GM04504 (cell line): ENCODE measurements around the gene AGRN.
A peak's percentile ranks its signal among the peaks of the same experiment; 100 is the strongest.
"Not testable (repeated sequence)": the region's sequence is repeated elsewhere in the genome, so short reads cannot be mapped to it uniquely, and the experiment has no call there.

Source experiments
- DNase-seq: peaks from one replicate; pipeline ENCODE4 v3.0.0-alpha.2; 2012; ENCODE audit warnings: low read depth

The AGRN gene

DNA sequence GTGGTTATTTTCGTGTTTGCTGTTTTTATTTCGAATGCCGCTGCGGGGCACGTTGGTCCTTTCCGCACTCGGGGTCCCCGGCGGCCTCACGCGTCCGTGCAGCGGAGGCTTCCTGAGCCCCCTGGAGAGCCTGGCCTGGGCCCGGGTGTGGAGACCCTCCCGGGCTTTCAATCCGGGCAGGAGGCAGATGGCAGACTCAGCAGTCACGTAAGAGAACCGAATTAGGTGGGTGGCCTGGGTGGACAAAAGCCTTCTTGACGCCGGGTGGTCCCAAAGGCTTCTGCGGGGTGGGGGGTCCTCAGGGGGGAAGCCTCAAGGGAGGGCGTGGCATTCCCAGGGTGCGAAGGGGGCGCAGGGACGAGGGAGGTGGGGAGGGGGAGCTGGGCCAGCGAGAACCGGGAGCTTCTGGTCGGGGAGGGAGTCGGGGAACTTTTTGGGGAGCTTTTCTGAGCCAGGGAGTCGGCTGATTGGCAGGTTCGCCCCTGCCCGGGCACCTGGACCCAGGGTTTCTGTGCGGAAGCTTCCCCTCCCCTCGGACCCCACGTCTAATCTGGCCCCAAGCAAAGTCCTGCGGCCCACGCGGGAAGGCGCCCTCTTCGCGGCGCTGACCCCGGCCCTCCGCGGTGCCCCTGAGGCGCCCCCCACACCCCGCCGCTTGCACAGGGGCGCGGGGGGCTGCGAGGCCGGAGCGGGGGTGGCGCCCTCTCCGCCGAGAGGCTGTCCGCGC lies 18.7 kb upstream of the AGRN start:
- DNase-seq, result no peak

DNA sequence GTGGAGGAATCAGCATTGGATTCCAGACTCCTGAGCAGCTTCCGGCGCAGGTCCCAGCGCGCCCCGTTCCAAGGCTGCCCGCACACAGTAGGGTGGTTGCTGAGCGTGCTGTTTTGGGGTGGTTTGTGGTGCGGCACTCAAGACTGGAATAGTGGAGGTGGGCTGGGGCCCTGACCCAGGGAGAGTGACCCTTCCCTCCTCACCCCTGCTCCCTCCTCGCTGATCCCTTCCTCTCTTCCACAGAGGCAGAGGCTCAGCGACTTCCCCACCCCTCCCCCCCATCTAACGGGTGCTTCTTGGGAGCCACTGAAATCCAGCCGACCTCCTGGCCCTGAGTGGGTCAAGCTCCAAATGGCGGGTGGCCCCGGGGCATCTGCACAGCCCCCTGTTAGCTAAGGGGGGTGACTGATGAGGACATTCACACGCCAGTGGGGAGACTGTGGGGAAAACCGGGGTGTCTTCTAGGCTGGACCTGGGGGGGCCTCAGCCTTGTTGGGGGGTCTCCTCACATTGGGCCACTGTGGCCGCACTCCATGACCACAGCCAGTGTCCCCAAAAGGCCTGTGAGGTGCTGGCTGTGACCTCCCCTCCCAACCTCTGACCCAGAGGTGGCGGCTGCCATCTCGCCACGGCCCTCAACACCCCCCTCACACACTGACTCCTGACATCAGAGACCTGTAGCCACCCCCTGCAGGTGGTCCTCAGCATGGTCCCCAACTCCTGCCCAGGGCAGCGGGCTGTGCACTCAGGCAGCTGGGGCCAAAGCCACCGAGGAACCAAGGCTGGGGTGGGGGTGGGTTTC lies 16.1 kb upstream of the AGRN start:
- no peak for DNase-seq

DNA sequence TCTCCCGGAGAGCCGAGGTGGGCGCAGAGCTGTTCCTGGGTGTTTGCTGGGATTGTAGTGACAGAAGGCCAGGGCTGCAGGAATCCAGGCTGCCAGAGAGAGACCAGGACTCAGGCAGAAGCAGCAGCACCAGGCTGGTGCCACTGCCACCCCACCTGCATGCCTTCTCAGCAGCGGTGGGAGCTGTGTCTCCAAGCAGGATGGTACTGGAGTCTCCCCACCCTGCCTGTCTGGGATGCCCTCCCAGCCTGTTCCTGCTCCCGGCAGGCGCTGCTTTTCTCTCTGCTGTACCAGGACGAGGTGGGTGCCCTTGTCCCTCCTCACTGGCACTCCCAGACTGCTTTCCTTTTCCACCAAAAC lies 15.5 kb upstream of the AGRN start:
- no peak for DNase-seq

DNA sequence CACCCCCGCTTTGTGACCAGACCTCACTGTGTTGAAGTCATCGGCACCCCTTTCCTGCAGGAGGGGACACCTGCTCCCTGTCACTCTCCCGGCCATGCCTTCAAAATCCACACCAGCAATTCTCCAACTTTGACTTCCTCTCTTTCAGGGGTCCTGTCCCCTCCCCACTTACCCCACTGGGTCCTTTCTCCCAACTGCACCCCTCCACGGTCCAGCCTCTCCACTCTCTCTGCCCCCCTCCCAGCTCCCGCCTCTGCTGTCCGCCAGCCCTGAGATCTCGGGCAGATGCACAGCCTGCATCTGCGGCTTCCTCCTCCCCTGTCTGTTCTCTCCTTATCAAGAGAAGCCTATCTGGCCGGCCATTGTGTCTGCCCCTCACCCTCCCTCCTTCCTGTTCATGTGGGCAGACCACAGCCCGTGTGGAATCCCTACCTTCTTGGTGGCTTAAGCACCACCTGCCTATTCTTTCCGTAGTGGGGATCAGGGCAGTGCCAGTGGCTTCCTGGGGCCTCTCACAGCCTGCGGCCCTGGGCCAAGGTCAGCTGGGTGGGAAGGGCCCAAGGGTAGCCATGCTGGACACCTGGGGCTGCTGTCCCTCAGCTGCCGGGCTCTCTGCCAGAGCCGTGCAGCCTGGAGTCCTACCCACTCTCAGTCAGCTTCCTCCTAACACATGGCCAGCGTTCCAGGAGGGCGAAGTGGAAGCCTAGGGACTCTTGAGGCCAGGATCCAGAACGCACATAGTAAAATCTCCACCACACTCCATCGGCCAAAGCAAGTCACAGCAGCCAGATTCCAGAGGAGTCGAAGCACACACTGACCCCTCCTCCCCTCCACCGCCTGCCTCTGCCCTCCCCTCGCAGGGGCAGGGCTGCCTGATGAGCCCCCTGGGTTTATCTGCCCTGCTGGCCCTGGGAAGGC lies 14.9 kb upstream of the AGRN start:
- no peak for DNase-seq

DNA sequence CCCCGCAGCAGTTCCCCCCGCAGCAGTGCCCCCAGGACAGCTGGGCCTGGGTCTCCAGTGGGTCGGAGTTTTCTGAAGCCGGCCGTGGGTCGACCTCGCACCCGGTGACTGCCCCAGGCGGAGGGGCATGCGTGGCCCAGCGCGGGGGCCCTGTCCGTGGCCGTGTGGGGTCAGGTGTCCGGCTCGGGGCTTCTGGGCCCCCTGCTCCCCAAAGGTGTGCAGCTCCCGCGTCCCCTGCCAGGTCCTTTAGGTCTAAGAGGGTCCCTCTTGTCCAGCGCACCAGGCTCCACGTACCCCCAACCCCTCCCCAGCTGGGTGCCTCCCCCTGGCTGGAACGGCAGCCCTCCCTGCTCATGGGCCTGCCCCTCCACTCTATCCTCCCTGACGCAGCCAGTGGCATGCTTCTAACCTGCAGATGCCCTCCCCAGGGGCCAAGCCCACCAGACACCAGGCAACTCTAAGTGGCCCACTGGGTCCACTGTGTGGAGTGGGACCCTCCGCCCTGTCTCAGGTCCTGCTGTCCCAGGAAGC lies 14.1 kb upstream of the AGRN start:
- no peak for DNase-seq

DNA sequence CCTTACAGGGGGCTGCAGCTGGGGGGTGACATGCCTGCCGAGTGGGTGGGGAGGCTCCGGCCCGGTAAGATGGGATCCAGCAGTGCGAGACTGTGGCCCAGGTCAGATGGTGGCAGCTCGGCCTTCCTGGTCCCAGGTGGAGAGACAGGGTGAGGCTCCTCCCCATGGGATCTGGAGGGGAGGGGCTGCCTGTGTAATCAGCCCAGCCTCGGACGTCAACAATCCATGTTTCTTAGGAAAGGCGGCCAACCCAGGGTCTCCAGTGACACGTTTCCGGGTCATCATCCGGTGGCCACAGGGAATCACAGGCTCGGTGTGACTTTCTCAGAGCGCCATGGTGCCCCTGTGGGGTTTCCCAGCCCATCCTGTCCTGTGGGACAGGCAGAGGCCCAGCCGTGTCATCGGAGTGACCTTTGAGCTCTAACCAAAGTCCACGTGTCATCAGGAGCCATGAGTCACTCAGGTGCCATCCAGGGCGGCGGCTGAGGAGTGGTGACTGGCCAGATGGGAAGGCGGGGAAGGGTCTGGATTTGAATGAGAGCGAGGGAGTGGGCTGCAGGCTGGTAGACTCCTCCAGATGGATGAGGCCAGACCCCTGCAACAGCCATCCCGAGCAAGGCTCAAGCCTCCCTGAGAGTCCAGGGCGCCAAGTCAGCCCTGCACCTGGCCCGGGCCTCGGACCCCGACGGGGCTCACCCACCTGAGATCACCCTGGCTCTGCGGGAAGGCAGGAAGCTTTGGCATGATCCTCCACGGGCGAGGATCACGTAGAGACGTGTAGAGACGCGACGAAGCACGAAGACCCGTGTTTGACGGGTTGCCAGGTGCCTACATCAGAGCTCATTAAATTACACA lies 13.4 kb upstream of the AGRN start:
- DNase-seq, result no peak

DNA sequence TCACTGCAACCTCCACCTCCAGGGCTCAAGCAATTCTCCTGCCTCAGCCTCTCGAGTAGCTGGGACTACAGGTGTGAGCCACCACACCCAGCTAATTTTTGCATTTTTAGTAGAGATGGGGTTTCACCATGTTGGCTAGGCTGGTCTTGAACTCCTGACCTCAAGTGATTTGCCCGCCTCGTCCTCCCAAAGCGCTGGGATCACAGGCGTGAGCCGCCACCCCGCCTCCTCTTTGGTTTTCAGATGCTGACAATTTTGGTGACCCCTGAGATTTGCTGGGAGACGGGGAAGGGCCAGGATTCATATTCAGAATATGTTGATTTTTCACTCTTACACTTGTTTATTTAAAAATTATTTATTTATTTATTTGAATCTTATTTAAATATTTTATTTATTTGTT lies 9.8 kb upstream of the AGRN start:
- not testable (repeated sequence) for DNase-seq

DNA sequence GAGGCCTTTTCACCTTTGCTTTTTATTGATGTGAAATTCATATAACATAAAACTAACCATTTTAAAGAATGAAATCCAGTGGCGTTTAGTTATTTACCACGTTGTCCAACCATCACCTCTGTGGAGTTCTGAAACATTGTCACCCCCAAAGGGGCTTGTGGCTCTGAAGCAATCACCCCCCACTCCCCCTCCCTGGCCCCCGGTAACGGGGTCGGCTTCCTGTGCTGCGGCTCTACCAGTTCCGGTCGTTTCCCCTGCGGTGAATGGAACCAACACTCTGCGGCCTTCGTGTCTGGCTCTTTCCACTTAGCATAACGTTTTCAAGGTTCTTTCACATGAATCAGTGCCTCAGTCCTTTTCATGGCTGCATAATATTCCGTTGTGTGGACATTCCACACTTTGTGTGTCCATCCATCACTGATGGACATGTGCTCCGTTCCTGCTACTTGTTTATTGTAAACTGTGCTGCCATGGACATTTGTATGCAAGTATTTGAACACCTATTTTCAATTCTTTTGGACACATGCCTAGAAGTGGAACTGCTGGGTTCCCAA lies 8.4 kb upstream of the AGRN start:
- no peak for DNase-seq

DNA sequence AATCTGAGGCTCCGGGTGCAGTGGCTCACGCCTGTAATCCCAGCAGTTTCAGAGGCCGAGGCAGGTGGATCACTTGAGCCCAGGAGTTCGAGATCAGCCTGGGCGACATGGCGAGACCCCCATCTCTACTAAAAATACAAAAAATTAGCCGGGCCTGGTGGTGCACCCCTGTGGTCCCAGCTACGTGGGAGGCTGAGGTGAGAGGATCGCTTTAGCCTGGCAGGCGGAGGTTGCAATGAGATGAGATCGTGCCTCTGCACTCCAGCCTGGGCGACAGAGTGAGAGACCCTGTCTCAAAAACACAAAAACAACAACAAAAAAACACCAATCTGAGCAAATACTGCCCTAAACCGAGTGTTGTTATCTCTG lies 7.2 kb upstream of the AGRN start:
- not testable (repeated sequence) for DNase-seq

DNA sequence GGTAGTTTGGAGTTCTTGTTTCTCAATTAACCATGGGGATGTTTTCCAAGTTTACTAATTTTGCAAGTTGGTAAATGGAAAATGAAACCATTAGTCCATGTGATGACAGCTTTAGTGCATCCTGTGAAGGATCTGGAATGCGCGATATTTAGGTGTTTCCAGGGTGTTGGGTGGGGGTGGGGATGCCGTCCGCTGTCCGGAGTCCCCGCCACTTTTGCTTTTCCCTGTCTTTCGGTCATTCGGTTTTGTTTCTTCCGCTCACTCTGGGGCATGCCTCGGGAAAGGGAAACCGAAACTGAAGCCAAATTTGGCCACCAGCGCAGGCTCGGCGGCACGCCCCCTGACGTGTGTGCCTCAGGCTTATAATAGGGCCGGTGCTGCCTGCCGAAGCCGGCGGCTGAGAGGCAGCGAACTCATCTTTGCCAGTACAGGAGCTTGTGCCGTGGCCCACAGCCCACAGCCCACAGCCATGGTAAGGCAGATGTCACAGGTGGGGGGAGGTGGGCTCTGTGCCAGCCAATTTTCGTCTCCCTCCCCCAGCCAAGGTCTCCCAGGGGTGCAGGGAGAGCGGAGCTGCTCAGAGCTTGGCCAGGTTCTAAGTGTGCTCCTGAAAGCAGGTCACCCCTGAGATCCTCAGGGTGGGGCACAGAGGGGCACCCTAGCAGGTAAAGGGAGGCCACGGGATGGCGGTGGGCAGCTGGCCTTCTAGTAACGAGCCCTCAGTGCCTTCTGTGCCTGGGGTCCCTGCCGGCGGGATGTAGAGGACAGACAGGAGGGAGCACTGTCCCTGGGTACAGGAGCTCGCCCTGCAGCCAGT lies 6.6 kb upstream of the AGRN start, which contains the start of gene ISG15:
Gene ISG15, plus strand, starts transcription at position 393 of the 817 bp plus-strand sequence. Its CDS starts 77 bp downstream, at position 470.
- DNase-seq, result peak; percentile 77

DNA sequence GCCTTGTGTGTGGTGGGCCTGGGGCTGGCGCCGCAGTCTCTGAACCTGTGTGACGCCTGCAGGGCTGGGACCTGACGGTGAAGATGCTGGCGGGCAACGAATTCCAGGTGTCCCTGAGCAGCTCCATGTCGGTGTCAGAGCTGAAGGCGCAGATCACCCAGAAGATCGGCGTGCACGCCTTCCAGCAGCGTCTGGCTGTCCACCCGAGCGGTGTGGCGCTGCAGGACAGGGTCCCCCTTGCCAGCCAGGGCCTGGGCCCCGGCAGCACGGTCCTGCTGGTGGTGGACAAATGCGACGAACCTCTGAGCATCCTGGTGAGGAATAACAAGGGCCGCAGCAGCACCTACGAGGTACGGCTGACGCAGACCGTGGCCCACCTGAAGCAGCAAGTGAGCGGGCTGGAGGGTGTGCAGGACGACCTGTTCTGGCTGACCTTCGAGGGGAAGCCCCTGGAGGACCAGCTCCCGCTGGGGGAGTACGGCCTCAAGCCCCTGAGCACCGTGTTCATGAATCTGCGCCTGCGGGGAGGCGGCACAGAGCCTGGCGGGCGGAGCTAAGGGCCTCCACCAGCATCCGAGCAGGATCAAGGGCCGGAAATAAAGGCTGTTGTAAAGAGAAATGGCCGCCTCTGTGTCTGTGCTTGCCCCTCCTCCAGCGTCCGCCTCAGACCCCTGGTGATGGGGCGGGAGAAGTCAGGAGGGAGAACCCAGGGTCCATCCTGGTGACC lies 5.8 kb upstream of the AGRN start:
- DNase-seq, result no peak

DNA sequence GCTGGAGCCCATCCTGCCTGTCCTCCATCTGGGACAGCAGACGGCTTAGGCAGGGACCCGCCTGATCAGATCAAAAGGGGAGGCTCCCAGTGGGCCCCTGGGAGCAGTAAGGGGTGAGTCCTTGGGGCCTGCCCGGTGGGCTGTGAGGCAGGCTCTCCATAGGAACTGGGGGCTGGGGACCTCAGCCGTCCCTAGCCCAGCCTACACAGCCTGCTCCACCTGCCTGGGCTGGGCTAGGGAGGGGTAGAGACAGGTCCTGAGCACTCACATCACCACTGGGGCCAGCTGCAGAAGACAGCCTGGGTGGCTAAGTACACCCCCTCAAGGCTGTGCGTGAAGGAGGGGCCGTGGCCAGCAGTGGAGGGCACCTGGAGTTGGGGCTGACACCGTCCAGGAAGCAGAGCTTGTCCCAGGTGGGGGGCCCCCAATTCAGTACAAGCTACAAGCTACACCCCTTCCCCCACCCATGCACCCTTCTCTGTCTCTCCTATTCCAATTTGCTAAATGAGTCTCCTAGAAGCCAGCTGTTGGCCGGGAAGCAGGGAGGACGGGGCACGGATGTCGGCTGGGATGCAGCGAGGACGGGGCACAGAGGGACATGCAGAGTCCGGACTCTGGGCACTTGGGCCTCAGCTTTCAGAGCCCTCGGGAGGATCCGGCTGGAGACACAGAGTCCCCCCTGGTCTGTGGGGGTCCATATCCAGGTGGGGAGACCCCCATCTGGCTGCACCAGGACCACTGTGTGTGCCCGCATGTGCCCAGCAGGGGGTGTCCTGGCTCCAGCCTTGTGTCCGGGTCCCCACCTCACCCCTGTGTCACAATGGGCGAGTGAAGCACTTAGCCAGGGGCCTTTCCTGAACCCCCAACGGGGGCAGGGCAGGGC lies 4.9 kb upstream of the AGRN start:
- DNase-seq, result no peak

DNA sequence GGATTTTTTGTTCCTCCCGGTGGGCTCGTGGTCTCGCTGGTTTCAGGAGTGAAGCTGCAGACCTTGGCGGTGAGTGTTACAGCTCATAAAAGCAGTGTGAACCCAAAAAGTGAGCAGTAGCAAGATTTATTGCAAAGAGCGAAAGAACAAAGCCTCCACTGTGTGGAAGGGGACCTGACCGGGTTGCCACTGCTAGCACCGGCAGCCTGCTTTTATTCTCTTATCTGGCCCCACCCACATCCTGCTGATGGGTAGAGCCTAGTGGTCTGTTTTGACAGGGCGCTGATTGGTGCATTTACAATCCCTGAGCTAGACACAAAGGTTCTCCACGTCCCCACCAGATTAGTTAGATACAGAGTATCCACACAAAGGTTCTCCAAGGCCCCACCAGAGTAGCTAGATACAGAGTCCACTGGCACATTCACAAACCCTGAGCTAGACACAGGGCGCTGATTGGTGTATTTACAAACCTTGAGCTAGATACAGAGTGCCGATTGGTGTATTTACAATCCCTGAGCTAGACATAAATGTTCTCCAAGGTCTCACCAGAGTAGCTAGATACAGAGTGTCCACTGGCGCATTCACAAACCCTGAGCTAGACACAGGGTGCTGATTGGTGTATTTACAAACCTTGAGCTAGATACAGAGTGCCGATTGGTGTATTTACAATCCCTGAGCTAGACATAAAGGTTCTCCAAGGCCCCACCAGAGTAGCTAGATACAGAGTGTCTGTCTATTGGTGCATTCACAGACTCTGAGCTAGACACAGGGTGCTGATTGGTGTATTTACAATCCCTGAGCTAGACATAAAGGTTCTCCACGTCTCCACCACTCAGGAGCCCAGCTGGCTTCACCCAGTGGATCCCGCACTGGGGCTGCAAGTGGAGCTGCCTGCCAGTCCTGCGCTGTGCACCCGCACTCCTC lies 2.3 kb upstream of the AGRN start:
- not testable (repeated sequence) for DNase-seq

DNA sequence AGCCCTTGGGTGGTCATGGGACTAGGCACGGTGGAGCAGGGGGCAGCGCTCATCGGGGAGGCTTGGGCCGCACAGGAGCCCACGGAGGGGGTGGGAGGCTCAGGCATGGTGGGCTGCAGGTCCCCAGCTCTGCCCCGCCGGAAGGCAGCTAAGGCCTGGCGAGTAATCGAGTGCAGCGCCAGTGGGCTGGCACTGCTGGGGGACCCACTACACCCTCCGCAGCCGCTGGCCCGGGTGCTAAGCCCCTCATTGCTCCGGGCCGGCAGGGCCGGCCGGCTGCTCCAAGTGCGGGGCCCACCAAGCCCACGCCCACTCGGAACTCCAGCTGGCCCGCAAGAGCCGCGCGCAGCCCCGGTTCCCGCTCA lies 1.6 kb upstream of the AGRN start:
- not testable (repeated sequence) for DNase-seq

DNA sequence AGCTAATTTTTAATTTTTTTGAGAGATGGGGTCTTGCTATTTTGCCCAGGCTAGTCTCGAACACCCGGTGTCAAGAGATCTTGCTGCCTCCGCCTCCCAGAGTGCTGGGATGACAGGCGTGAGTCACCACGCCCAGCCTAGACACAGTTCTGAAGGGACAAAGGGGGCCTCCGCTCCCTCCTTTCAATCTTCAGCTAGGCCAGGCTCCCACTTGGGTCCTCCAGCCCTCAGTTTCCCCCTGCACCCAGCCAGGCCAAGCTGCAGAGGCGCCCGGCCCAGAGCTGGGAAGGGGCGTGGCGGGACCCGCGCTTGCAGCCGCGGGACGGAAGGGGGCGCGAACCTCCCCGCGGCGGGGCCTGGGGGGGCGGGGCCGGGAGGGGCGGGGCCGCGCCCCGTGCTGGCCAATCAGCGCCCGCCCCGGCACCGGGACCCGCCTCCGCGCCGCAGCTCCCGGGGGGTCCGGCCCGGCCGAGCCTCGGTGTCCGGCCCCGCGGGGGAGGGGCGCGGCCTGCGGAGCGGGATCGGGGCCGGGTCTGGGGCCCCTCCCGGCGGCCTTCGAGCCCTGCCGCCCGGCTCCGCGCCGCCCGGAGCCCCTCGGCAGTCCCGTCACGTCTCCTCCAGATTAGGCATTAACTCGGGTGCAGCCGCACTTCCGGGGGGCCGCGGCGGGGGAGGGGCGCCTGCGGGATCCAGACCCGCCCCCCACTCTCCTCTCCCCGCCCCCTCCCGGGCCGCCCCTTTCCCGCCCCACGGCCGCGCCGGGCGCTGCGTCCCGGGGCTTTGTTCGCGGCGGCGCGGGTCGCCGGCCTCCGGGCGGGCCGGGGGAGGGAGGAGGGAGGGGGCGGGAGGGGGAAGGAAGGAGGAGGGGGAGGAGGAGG lies 559 bp upstream of the AGRN start:
- peak; percentile 74 for DNase-seq

DNA sequence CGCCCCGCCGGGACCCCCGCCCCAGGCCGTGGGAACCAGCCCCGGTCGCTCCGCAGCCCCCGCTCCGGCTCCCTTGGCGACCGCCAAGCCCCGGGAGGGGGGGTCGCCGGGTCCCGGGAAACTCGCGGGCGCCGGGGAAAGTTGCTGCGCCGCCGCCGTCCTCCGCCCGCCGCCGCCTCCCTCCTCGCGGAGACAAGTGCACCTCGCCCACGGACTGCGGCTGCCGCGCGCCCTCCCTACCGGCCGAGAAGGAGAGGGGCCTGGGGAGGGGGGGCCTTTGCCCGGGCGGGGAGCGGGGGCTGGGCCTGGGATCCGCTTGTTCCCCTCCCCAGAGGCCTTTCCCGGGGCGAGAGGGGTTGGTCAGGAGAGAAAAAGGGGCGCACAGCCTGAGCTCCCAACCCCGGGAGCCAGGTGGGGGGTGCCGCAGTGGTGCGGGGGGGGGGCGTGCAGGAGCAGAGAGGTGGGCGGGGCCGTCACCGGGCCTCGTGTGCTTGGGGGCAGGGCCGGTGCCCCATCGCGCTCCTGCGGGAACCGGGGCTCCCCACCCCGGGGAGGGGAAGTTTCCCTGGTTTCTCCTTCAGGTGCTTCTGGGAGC lies 592 bp downstream of the AGRN start:
- no peak for DNase-seq
